Spinal cord (tissue), 10 donors: Measurements from ENCODE around the gene AUH. TPM values are rescaled to one million over a fixed set of nuclear protein-coding genes. Genes with fewer than 3 reads are reported as not detected.

Experiments used
- DNase-seq, 6 donors: peaks; one replicate each; pipeline versions ENCODE4 v3.0.0 to v3.0.0-alpha.2; 2013 to 2015; ENCODE audit warnings: low spot score in 6 of 6, low read depth in 4 of 6
- H3K27ac ChIP-seq: one replicate; pipeline ENCODE4 v1.5.1; 2013; ENCODE audit warnings: low read depth, low read length, control low read depth
- H3K27me3 ChIP-seq: one replicate; pipeline ENCODE4 v1.6.1; 2013; ENCODE audit warnings: low read length; ENCODE audit not compliant: control insufficient read depth, insufficient read depth
- H3K36me3 ChIP-seq: one replicate; pipeline ENCODE4 v1.6.1; 2013; ENCODE audit warnings: low read length; ENCODE audit not compliant: control insufficient read depth, insufficient read depth
- H3K4me1 ChIP-seq: one replicate; pipeline ENCODE4 v1.6.1; 2013; ENCODE audit warnings: low read length; ENCODE audit not compliant: control insufficient read depth, insufficient read depth
- H3K4me3 ChIP-seq: one replicate; pipeline ENCODE4 v1.5.1; 2013; ENCODE audit warnings: low read depth, low read length, control low read depth
- H3K9me3 ChIP-seq: one replicate; pipeline ENCODE4 v1.6.1; 2013; ENCODE audit warnings: low read length; ENCODE audit not compliant: control insufficient read depth, insufficient read depth
- WGBS: methylation state at CpG from one replicate; pipeline ENCODE4 v1.1.5; 2013; ENCODE audit warnings: missing lambda C conversion rate; ENCODE audit not compliant: insufficient coverage; 5-methylcytosine and 5-hydroxymethylcytosine counted together
- polyA plus RNA-seq, 2 donors: library from polyadenylated mRNA; unstranded; fragments of 120-200 nt; gene quantifications; one replicate each; pipeline ENCODE4 v1.2.1, GENCODE V29; 2013; ENCODE audit not compliant: insufficient read length in 2 of 2
- total RNA-seq, 2 donors: library from RNA; depleted of rRNA in 1 of 2; stranded (reverse); fragments of 120-200 nt in 1 of 2; fragments of >200 nt in 1 of 2; gene quantifications; one replicate each; pipeline versions ENCODE4 v1.2.3 to v1.2.4, GENCODE V29; 2013 to 2014
- donor health status: healthy.

Gene AUH
- total and polyA plus RNA-seq, 4 donors: 19.6 to 34.8 (median 26.5) TPM

DNA sequence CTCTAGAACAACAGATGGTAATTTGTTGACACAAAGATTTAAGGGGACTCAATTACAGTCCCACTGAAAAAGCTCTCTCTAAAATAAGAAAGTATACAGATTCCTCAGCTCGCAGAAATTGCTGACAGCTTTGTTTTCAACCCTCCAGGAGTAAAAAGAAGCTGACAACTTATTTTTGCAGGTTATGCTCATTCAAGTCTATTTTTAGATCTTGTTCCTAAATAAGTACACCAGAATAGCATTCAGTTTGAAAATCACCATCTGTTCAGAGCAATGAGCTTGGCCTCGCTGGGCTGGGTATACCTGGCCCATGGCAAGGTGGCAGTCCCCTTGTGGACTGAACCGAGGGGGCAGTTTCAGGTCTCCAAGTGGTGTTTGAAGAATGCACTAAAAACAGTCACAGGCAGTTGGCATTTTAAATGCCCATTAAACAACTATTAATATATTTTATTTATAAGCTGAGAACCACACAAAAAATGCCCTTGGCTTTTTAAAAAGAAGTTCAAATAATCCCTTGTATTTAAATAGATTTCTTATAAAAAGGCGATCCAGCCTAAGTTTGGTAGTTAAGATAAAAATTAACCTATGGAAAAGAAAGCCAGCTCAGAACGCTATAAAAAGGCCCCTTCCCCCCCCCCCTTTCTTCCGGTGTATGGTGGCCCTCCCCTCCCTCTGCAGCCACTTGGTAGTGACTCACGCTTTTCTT lies 169.2 kb downstream of the AUH start:
- H3K27me3 ChIP-seq: peaks cover 12% of the 10 kb centered on the region
- H3K27ac ChIP-seq: peak overlapping the region; percentile 86
- WGBS: 0% methylated on average over 1 of the region's 7 CpGs
- peak in 2 of 6 donors; percentile 34 to 61 for DNase-seq
- peaks cover 24% of the 10 kb centered on the region for H3K4me1 ChIP-seq
- no peaks in the 10 kb centered on the region for H3K9me3 ChIP-seq
- H3K36me3 ChIP-seq: no peaks in the 10 kb centered on the region
- no peak overlapping the region for H3K4me3 ChIP-seq

DNA sequence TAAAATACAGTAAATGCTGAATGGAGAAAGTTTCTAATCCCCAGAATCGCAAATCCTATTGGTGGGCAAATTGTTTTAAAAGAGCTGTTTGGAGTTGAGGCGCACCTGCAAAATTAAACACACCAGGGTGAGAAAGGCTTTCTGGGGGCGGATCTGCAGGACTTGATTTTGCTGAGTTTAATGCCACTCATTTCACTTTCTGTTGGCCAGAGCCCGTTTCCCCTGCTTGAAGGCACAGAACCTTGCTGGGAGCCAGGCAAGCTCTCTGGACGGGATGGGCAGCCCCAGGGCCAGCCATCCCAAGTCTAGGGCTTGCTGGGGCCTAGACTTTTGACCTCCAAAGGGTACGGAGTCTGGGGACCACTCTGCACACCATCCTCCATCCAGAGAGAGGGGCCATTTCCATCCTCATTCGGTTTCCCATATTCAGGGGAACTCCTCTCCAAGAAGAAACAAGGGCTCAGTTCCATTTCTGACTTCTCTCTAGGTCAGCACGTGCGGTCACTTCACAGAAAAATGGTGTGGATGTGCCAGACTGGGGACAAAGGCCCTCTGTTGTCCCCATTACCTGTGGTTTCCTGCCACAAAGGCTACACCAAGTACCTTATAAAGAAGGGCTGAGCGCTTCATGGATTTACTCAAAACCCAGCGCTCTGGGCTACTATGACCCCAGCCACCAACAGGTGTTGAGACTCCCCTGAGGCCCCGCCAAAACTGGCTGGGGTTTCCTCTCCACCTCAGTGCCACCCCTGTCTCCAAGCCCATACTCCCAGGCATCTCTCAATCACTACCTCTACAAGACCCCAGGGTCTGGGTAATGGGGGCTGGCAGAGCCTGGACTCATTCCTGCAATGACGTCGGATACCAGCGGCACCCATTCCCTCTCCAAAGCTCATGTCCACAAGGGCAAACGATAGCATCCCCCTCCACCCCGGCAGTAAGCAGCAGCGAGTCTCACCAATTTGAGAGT lies 170.0 kb downstream of the AUH start:
- peaks cover 12% of the 10 kb centered on the region for H3K27me3 ChIP-seq
- H3K4me1 ChIP-seq: peaks cover 24% of the 10 kb centered on the region
- no peaks in the 10 kb centered on the region for H3K36me3 ChIP-seq
- no peaks in the 10 kb centered on the region for H3K9me3 ChIP-seq
- 87% methylated on average over 15 of the region's 18 CpGs for WGBS
- no peak for DNase-seq
- H3K27ac ChIP-seq: no peak overlapping the region
- H3K4me3 ChIP-seq: no peak overlapping the region

DNA sequence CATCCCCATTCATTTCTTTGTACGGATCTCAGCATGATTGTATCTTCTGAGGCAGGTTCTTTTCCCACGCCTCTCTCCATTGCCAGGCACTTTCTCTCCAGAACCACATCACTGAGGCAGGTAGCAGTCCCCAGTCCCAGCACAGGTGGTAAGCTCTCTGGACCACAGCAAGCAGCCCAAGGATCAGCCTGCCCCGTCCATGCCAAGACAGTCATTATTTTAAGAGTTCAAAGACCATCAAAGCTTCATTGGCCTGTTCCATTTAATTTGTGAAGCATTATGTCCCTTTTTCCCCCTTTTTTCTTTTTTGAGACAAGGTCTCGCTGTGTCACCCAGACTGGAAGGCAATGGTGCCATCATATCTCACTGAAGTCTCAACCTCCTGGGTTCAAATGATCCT lies 171.7 kb downstream of the AUH start:
- H3K4me1 ChIP-seq: peaks cover 17% of the 10 kb centered on the region
- H3K4me3 ChIP-seq: no peak overlapping the region
- 93% methylated on average over 4 of the region's 4 CpGs for WGBS
- no peak for DNase-seq
- peaks cover 10% of the 10 kb centered on the region for H3K27me3 ChIP-seq
- H3K9me3 ChIP-seq: no peaks in the 10 kb centered on the region
- H3K27ac ChIP-seq: no peak overlapping the region
- H3K36me3 ChIP-seq: no peaks in the 10 kb centered on the region

DNA sequence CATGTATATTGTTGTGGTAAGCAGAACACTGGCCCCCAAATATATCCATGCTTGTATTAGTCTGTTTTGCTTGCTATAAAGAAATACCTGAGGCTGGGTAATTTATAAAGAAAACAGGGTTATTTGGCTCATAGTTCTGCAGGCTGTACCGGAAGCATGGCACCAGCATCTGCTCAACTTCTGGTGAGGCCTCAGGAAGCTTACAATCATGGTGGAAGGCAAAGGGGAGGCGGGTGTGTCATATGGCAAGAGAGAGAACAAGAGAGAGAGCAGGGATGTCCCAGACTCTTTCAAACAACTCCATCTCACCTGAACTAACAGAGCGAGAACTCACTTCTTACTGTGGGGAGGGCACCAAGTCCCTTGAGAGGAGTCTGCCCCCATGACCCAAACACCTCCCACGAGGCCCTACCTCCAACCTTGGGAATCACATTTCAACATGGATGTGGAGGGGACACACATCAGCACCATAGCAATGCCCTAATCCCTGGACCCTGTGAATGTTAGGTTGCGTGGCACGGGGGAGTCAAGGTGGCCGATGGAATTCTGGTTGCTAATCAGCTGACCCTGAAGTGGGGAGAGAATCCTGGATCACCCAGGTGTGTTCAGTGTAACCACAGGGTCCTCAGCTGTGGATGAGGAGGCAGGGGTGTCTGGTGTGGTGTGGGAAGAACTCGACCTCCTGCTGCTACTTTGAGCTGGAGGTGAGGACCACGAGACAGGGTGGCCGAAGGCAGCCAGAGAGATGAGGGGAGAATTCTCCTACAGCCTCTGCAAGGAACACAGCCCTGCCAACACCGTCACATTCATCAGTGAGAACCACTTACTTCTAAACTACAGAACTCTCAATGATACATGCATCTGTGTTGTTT lies 172.8 kb downstream of the AUH start:
- Histone ChIP-seq H3K4me3 (no peak overlapping the region), H3K27ac (no peak overlapping the region), H3K4me1 (peaks cover 15% of the 10 kb centered on the region), H3K36me3 (no peaks in the 10 kb centered on the region), H3K27me3 (peaks cover 7% of the 10 kb centered on the region), H3K9me3 (no peaks in the 10 kb centered on the region)
- DNase-seq: no peak
- WGBS: 92% methylated on average over 5 of the region's 11 CpGs

DNA sequence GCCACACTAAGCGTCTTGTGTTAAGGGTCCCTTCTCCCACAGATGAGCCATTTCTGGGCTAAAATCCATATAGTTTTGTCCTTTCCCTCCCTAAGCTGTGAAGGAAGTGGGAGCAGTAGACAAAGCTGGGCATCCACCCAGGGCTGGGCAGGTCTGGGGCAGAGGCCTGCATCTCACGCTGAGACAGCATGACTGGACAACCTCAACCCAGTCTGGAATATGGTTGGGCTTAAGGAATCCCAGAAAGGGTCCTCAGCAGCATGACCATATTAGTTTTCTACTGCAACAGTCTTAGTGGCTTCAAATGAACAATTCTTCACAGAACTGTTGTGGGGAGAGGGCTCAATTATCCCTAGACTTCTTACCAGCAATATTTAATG lies 173.8 kb downstream of the AUH start:
- WGBS: 60% methylated on average over 1 of the region's 2 CpGs
- H3K27ac ChIP-seq: no peak overlapping the region
- DNase-seq: no peak

GRCh38 chr9:91187311-91187964 lies 174.3 kb downstream of the AUH start:
- DNase-seq: no peak
- Histone ChIP-seq H3K27me3 (peaks cover 4% of the 10 kb centered on the region), H3K4me1 (peaks cover under 1% of the 10 kb centered on the region), H3K27ac (no peak overlapping the region), H3K9me3 (no peaks in the 10 kb centered on the region), H3K4me3 (no peak overlapping the region), H3K36me3 (no peaks in the 10 kb centered on the region)
- 91% methylated on average over 6 of the region's 11 CpGs for WGBS

More for the DNA sequence above, 173.8 kb downstream of the AUH start:
- H3K9me3 ChIP-seq: no peaks in the 10 kb centered on the region
- H3K36me3 ChIP-seq: no peaks in the 10 kb centered on the region
- H3K4me1 ChIP-seq: peaks cover 5% of the 10 kb centered on the region
- H3K27me3 ChIP-seq: peaks cover 4% of the 10 kb centered on the region
- no peak overlapping the region for H3K4me3 ChIP-seq

GRCh38 chr9:91186632-91187108 lies 175.0 kb downstream of the AUH start:
- Histone ChIP-seq H3K27me3 (peaks cover under 1% of the 10 kb centered on the region), H3K4me3 (no peak overlapping the region), H3K27ac (no peak overlapping the region), H3K9me3 (no peaks in the 10 kb centered on the region), H3K4me1 (no peaks in the 10 kb centered on the region), H3K36me3 (no peaks in the 10 kb centered on the region)
- 22% methylated on average over 1 of the region's 2 CpGs for WGBS
- DNase-seq: no peak

GRCh38 chr9:91185193-91185886 lies 176.4 kb downstream of the AUH start:
- Histone ChIP-seq H3K4me3 (no peak overlapping the region), H3K27ac (no peak overlapping the region), H3K9me3 (no peaks in the 10 kb centered on the region), H3K36me3 (no peaks in the 10 kb centered on the region), H3K4me1 (no peaks in the 10 kb centered on the region), H3K27me3 (no peaks in the 10 kb centered on the region)
- DNase-seq: no peak
- WGBS: 87% methylated on average over 10 of the region's 10 CpGs
